HG03558 (cell line): ENCODE data around the gene USP24.
A peak's percentile ranks its signal among the peaks of the same experiment; 100 is the strongest.

Source experiments
- ATAC-seq: cut with Tn5 transposase; IDR thresholded peaks from one replicate; pipeline ENCODE4 v1.9.1; 2021; ENCODE audit warnings: moderate number of reproducible peaks; ENCODE audit not compliant: unreplicated experiment; ENCODE audit errors: extremely low read depth

The USP24 gene

GRCh38 chr1:55215194-55216021 is at the start of gene USP24:
Gene USP24, minus strand, starts transcription at chr1:55215364. Its CDS starts 251 bp downstream, at chr1:55215113.
- ATAC-seq, result peak; percentile 40

GRCh38 chr1:55262822-55263221 is 47.7 kb upstream of the USP24 start:
- no peak for ATAC-seq

- ATAC-seq, result no peak
These were observed 44.9 kb upstream of the USP24 start for GRCh38 chr1:55259911-55260609.

GRCh38 chr1:55257958-55258357 is 42.8 kb upstream of the USP24 start:
- peak; percentile 39 for ATAC-seq

- no peak for ATAC-seq
These were observed 40.7 kb upstream of the USP24 start for GRCh38 chr1:55255901-55256300.

GRCh38 chr1:55252942-55253589 is 37.9 kb upstream of the USP24 start:
- ATAC-seq, result no peak

GRCh38 chr1:55250399-55251075 is 35.4 kb upstream of the USP24 start:
- ATAC-seq, result no peak

GRCh38 chr1:55249646-55250398 is 34.7 kb upstream of the USP24 start:
- ATAC-seq, result no peak

- ATAC-seq, result no peak
These were observed 31.7 kb upstream of the USP24 start for GRCh38 chr1:55246896-55247295.

- no peak for ATAC-seq
These were observed 31.2 kb upstream of the USP24 start for GRCh38 chr1:55246331-55246730.

- no peak for ATAC-seq
These were observed 30.6 kb upstream of the USP24 start for GRCh38 chr1:55245781-55246180.

GRCh38 chr1:55244476-55245099 is 29.4 kb upstream of the USP24 start:
- ATAC-seq, result no peak

- ATAC-seq, result no peak
These were observed 28.5 kb upstream of the USP24 start for GRCh38 chr1:55243655-55244054.

GRCh38 chr1:55239548-55239947 is 24.4 kb upstream of the USP24 start:
- ATAC-seq, result no peak

- no peak for ATAC-seq
These were observed 20.6 kb upstream of the USP24 start for GRCh38 chr1:55235722-55236121.

GRCh38 chr1:55234016-55234415 is 18.9 kb upstream of the USP24 start:
- no peak for ATAC-seq

- no peak for ATAC-seq
These were observed 18.1 kb upstream of the USP24 start for GRCh38 chr1:55233145-55233777.

GRCh38 chr1:55232448-55233144 is 17.4 kb upstream of the USP24 start:
- no peak for ATAC-seq
